HepG2 (cell line): ENCODE results near the gene MYOZ3. TPM values are rescaled to one million over a fixed set of nuclear protein-coding genes. Genes with fewer than 3 reads are reported as not detected.

Experiments used
- ATAC-seq: fragments of 200-7000 bp; cut with Tn5 transposase; 3 replicates; pipeline ENCODE4 v1.9.1; 2020; ENCODE audit warnings: mild to moderate bottlenecking, moderate library complexity
- BruUV-seq: library from RNA; stranded (reverse); fragments of 400-500 nt; replicated peaks from 2 replicates; lab custom pipeline; 2021; lab: Mats Ljungman, UMichigan
- CTCF ChIA-PET: fragments of 300-600 bp; formaldehyde crosslinking; extraction: SDS; loops from one replicate; lab custom pipeline; 2021; ENCODE audit warnings: low total read pairs, inconsistent platforms, low intra/inter-chr PET ratio; lab: Yijun Ruan, JAX
- POLR2A ChIA-PET: fragments of 350-600 bp; sonication (Branson Sonifier 250); formaldehyde crosslinking; loops from one replicate; lab custom pipeline; 2020; ENCODE audit warnings: antibody characterized with exemption, inconsistent platforms; lab: Yijun Ruan, JAX
- DNase-seq: peaks from one replicate; pipeline ENCODE4 v3.0.0-alpha.2; 2015; ENCODE audit warnings: low spot score
- FAIRE-seq: peaks from 3 replicates; lab custom pipeline; 2011; peaks lifted over from hg19 to GRCh38; lab: Jason Lieb, UNC
- H2AFZ ChIP-seq: one replicate; pipeline ENCODE4 v1.6.1; 2011; ENCODE audit warnings: low read length, inconsistent platforms
- H3K27ac ChIP-seq: fragments of 300-600 bp; 3 replicates; pipeline ENCODE4 v1.8.0; 2011; ENCODE audit warnings: mixed run types, mild to moderate bottlenecking, mixed read lengths, low read length, inconsistent platforms; ENCODE audit not compliant: insufficient read depth; ENCODE audit errors: extremely low read length
- H3K27me3 ChIP-seq, 2 experiments: fragments of 200-600 bp in 1 of 2; 2 replicates in 1 of 2; 3 replicates in 1 of 2; pipeline versions ENCODE4 v1.6.0 to v1.8.0; 2011; ENCODE audit warnings: low read length in 2 of 2, mild to moderate bottlenecking in 2 of 2, moderate library complexity in 2 of 2, inconsistent platforms in 1 of 2; ENCODE audit not compliant: insufficient read depth in 2 of 2, control insufficient read depth in 1 of 2
- H3K36me3 ChIP-seq, 2 experiments: fragments of 200-600 bp in 1 of 2; replicated peaks in 1 of 2; 2 replicates in 1 of 2; 3 replicates in 1 of 2; pipeline versions ENCODE4 v1.5.1 to v1.8.0; 2011; ENCODE audit warnings: low read length in 2 of 2, inconsistent platforms in 1 of 2; ENCODE audit not compliant: insufficient read depth in 2 of 2, control insufficient read depth in 1 of 2
- H3K4me1 ChIP-seq: 2 replicates; pipeline ENCODE4 v1.5.1; 2012; ENCODE audit warnings: low read length, inconsistent platforms; ENCODE audit not compliant: insufficient read depth
- H3K4me2 ChIP-seq: 2 replicates; pipeline ENCODE4 v1.6.0; 2011; ENCODE audit warnings: low read depth, low read length, inconsistent platforms
- H3K4me3 ChIP-seq, 3 experiments: fragments of 200-600 bp in 1 of 3; sonication (generic), shearing (Covaris generic) in 1 of 3; replicated peaks in 1 of 3; 2 replicates each; pipeline ENCODE4 v1.5.1; 2011 to 2016; ENCODE audit warnings: low read length in 3 of 3, inconsistent platforms in 2 of 3, low read depth in 2 of 3, mild to moderate bottlenecking in 2 of 3, control low read depth in 1 of 3, mixed read lengths in 1 of 3; ENCODE audit not compliant: insufficient read depth in 1 of 3
- H3K79me2 ChIP-seq: one replicate; pipeline ENCODE4 v1.6.1; 2011; ENCODE audit warnings: low read length, inconsistent platforms; ENCODE audit not compliant: insufficient read depth
- H3K9ac ChIP-seq: 2 replicates; pipeline ENCODE4 v1.6.0; 2011; ENCODE audit warnings: mild to moderate bottlenecking, low read depth, low read length, inconsistent platforms; ENCODE audit not compliant: insufficient read depth
- H3K9me3 ChIP-seq: 2 replicates; pipeline ENCODE4 v1.5.1; 2012; ENCODE audit warnings: mild to moderate bottlenecking, low read length
- H4K20me1 ChIP-seq: 2 replicates; pipeline ENCODE4 v1.6.0; 2011; ENCODE audit warnings: inconsistent platforms, mild to moderate bottlenecking, low read length, moderate library complexity; ENCODE audit not compliant: insufficient read depth
- ARNT ChIP-seq: fragments of 450-650 bp; IDR thresholded peaks from 2 replicates; pipeline ENCODE4 v1.6.1; 2017
- PBX2 ChIP-seq: IDR thresholded peaks from 2 replicates; pipeline ENCODE4 v1.6.1; 2016; ENCODE audit warnings: control low read depth
- REPIN1 ChIP-seq: sonication (generic); formaldehyde crosslinking; IDR thresholded peaks from 2 replicates; pipeline ENCODE4 v1.8.0; 2022; ENCODE audit warnings: missing genetic modification reagents, low read depth, mild to moderate bottlenecking, borderline replicate concordance
- SMAD3 ChIP-seq: sonication (generic); formaldehyde crosslinking; IDR thresholded peaks from 2 replicates; pipeline ENCODE4 v1.4.0; 2020; ENCODE audit warnings: missing genetic modification reagents
- ZBTB34 ChIP-seq: sonication (generic); formaldehyde crosslinking; IDR thresholded peaks from 2 replicates; pipeline ENCODE4 v1.8.0; 2022; ENCODE audit warnings: mild to moderate bottlenecking, missing genetic modification reagents
- ZNF484 ChIP-seq: sonication (generic); formaldehyde crosslinking; IDR thresholded peaks from 2 replicates; pipeline ENCODE4 v1.5.1; 2020; ENCODE audit warnings: mild to moderate bottlenecking, low read depth, missing genetic modification reagents, borderline replicate concordance
- ZNF496 ChIP-seq: sonication (generic); formaldehyde crosslinking; IDR thresholded peaks from 2 replicates; pipeline ENCODE4 v1.8.1; 2023; ENCODE audit warnings: mild to moderate bottlenecking, moderate library complexity, missing genetic modification reagents; ENCODE audit not compliant: insufficient replicate concordance
- ZNF557 ChIP-seq: sonication (generic); formaldehyde crosslinking; IDR thresholded peaks from 2 replicates; pipeline ENCODE4 v1.4.0; 2020; ENCODE audit warnings: missing genetic modification reagents
- WGBS: methylation state at CpG from one replicate; pipeline ENCODE4 v1.1.6; 2017; ENCODE audit warnings: low lambda C conversion rate; 5-methylcytosine and 5-hydroxymethylcytosine counted together
- in situ Hi-C: cut with HindIII; loops from 2 replicates; pipeline ENCODE4 v1.10.0; 2017; ENCODE audit warnings: low pct_unique_long_range_greater_than_20kb; ENCODE audit not compliant: extremely low pct_ligation_motif_present
- intact Hi-C: fragments of 100-400 bp; cut with micrococcal nuclease; formaldehyde crosslinking; loops from one replicate; pipeline ENCODE4 v1.10.0; 2022; ENCODE audit not compliant: unreplicated experiment
- polyA plus RNA-seq, 8 experiments: library from polyadenylated mRNA; depleted of rRNA in 3 of 8; stranded (reverse) in 7 of 8; unstranded in 1 of 8; fragments of >200 nt; fragmentation: Illumina TruSeq in 4 of 8; extraction: Trizol in 4 of 8; gene quantifications; 2 replicates each; pipeline versions ENCODE4 v1.2.1 to v1.2.3, GENCODE V29; 2011 to 2016; ENCODE audit warnings: low read depth in 4 of 8, missing spikeins in 1 of 8, mixed read lengths in 1 of 8; ENCODE audit not compliant: insufficient read depth in 1 of 8
- total RNA-seq, 5 experiments: library from RNA; depleted of rRNA; stranded (reverse); fragments of >200 nt; fragmentation: Illumina TruSeq; extraction: Trizol; gene quantifications; 2 replicates each; pipeline ENCODE4 v1.2.3, GENCODE V29; 2016; ENCODE audit warnings: low read depth in 1 of 5
- TF ChIP-seq, protein P1 (sequence below): sonication (generic); formaldehyde crosslinking; IDR thresholded peaks from 2 replicates; pipeline ENCODE4 v1.5.1; 2020; ENCODE audit warnings: mild to moderate bottlenecking, missing genetic modification reagents, moderate library complexity
- TF ChIP-seq, protein P2 (sequence below): sonication (generic); formaldehyde crosslinking; IDR thresholded peaks from 2 replicates; pipeline ENCODE4 v1.9.0; 2021; ENCODE audit warnings: missing genetic modification reagents, mild to moderate bottlenecking, borderline replicate concordance
- TF ChIP-seq, protein P3 (sequence below): sonication (generic); formaldehyde crosslinking; IDR thresholded peaks from 2 replicates; pipeline ENCODE4 v1.8.1; 2023; ENCODE audit warnings: missing genetic modification reagents, inconsistent platforms, borderline replicate concordance

MYOZ3 gene
- total and polyA plus RNA-seq, 2 of the 13 experiments (the other 11 are each of a cell fraction or from before 2014, with no cell fraction given) = 0.05 TPM; not detected in 1

- no peak overlapping the region for H3K27ac ChIP-seq
- 91% methylated on average over 31 of the region's 46 CpGs for WGBS
- H3K4me3 ChIP-seq = no peak overlapping the region
- H3K4me2 ChIP-seq = no peak overlapping the region
- no peaks in the 10 kb centered on the region for H3K27me3 ChIP-seq
- ChIA-PET CTCF (no interaction called here), POLR2A (no interaction called here)
- H3K9me3 ChIP-seq = no peaks in the 10 kb centered on the region
- H3K79me2 ChIP-seq = no peaks in the 10 kb centered on the region
- H4K20me1 ChIP-seq = no peaks in the 10 kb centered on the region
- intact Hi-C loops (no loop called here), in situ Hi-C loops (loop anchor here (25.0 kb wide), 1 partner anchor 187 kb away; no protein-coding TSS in a partner anchor)
- peaks cover 21% of the 10 kb centered on the region for H3K4me1 ChIP-seq
- H3K36me3 ChIP-seq = no peaks in the 10 kb centered on the region
- no peak for ATAC-seq
- H3K9ac ChIP-seq = no peak overlapping the region
- no TSS peak for BruUV-seq
- DNase-seq = no peak
- H2AFZ ChIP-seq = no peak overlapping the region
- no peak for FAIRE-seq
- TF ChIP-seq SMAD3 (CRISPR knock-in tag) = no peak
- TF ChIP-seq, protein P1, sequence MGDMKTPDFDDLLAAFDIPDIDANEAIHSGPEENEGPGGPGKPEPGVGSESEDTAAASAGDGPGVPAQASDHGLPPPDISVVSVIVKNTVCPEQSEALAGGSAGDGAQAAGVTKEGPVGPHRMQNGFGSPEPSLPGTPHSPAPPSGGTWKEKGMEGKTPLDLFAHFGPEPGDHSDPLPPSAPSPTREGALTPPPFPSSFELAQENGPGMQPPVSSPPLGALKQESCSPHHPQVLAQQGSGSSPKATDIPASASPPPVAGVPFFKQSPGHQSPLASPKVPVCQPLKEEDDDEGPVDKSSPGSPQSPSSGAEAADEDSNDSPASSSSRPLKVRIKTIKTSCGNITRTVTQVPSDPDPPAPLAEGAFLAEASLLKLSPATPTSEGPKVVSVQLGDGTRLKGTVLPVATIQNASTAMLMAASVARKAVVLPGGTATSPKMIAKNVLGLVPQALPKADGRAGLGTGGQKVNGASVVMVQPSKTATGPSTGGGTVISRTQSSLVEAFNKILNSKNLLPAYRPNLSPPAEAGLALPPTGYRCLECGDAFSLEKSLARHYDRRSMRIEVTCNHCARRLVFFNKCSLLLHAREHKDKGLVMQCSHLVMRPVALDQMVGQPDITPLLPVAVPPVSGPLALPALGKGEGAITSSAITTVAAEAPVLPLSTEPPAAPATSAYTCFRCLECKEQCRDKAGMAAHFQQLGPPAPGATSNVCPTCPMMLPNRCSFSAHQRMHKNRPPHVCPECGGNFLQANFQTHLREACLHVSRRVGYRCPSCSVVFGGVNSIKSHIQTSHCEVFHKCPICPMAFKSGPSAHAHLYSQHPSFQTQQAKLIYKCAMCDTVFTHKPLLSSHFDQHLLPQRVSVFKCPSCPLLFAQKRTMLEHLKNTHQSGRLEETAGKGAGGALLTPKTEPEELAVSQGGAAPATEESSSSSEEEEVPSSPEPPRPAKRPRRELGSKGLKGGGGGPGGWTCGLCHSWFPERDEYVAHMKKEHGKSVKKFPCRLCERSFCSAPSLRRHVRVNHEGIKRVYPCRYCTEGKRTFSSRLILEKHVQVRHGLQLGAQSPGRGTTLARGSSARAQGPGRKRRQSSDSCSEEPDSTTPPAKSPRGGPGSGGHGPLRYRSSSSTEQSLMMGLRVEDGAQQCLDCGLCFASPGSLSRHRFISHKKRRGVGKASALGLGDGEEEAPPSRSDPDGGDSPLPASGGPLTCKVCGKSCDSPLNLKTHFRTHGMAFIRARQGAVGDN = no peak
- no peak for TF ChIP-seq REPIN1 (CRISPR knock-in tag)
- TF ChIP-seq ZNF484 (CRISPR knock-in tag) = no peak
- TF ChIP-seq ZBTB34 = no peak
- TF ChIP-seq, protein P2, sequence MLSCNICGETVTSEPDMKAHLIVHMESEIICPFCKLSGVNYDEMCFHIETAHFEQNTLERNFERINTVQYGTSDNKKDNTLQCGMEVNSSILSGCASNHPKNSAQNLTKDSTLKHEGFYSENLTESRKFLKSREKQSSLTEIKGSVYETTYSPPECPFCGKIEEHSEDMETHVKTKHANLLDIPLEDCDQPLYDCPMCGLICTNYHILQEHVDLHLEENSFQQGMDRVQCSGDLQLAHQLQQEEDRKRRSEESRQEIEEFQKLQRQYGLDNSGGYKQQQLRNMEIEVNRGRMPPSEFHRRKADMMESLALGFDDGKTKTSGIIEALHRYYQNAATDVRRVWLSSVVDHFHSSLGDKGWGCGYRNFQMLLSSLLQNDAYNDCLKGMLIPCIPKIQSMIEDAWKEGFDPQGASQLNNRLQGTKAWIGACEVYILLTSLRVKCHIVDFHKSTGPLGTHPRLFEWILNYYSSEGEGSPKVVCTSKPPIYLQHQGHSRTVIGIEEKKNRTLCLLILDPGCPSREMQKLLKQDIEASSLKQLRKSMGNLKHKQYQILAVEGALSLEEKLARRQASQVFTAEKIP (CRISPR knock-in tag) = no peak
- TF ChIP-seq, protein P3, sequence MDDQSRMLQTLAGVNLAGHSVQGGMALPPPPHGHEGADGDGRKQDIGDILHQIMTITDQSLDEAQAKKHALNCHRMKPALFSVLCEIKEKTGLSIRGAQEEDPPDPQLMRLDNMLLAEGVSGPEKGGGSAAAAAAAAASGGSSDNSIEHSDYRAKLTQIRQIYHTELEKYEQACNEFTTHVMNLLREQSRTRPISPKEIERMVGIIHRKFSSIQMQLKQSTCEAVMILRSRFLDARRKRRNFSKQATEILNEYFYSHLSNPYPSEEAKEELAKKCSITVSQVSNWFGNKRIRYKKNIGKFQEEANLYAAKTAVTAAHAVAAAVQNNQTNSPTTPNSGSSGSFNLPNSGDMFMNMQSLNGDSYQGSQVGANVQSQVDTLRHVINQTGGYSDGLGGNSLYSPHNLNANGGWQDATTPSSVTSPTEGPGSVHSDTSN (CRISPR knock-in tag) = no peak
- no peak for TF ChIP-seq ARNT
- no peak for TF ChIP-seq ZNF496 (CRISPR knock-in tag)
- TF ChIP-seq PBX2 (CRISPR knock-in tag) = no peak
- no peak for TF ChIP-seq ZNF557 (CRISPR knock-in tag)
These were observed 11.7 kb upstream of the MYOZ3 start for GRCh38 chr5:150649108-150650020.
